ENCODE results near the gene NHLH1. TPM values are rescaled to one million over a fixed set of nuclear protein-coding genes. Genes with fewer than 3 reads are reported as not detected.

The NHLH1 gene
- total RNA-seq, 2 experiments from 2014 or later = 0.24 to 0.47 TPM

GRCh38 chr1:160416369-160416768, 49.5 kb downstream of the NHLH1 start:
- H3K27ac Mint-ChIP-seq = no peak overlapping the region
- CTCF ChIA-PET = interaction anchor here (1.4 kb wide), 1 partner anchor 18 kb away, joined by 4 read pairs; no protein-coding TSS in a partner anchor
- DNase-seq = no peak

GRCh38 chr1:160418483-160418882, 51.6 kb downstream of the NHLH1 start:
- no peak overlapping the region for H3K4me3 Mint-ChIP-seq
- H3K9me3 Mint-ChIP-seq (ENCODE audit: insufficient read depth) = no peaks in the 10 kb centered on the region
- DNase-seq (no peak), ATAC-seq (no peak)
- H3K27me3 Mint-ChIP-seq (ENCODE audit: low read depth) = peaks cover 6% of the 10 kb centered on the region
- H3K4me1 Mint-ChIP-seq (ENCODE audit: low read depth) = no peaks in the 10 kb centered on the region
- H3K36me3 Mint-ChIP-seq (ENCODE audit: low read depth) = no peaks in the 10 kb centered on the region
- ChIA-PET CTCF (interaction anchor here (0.9 kb wide), 1 partner anchor 189 kb away, joined by 4 read pairs; no protein-coding TSS in a partner anchor), POLR2A (no interaction called here)
- H3K27ac Mint-ChIP-seq = no peak overlapping the region

More at GRCh38 chr1:160416369-160416768, 49.5 kb downstream of the NHLH1 start:
- POLR2A ChIA-PET = no interaction called here
- no peak overlapping the region for H3K4me3 Mint-ChIP-seq
- H3K27me3 Mint-ChIP-seq (ENCODE audit: low read depth) = peaks cover 6% of the 10 kb centered on the region
- H3K36me3 Mint-ChIP-seq (ENCODE audit: low read depth) = no peaks in the 10 kb centered on the region
- H3K4me1 Mint-ChIP-seq (ENCODE audit: low read depth) = no peaks in the 10 kb centered on the region
- no peaks in the 10 kb centered on the region for H3K9me3 Mint-ChIP-seq (ENCODE audit: insufficient read depth)
- ATAC-seq = no peak

- H3K9me3 Mint-ChIP-seq (ENCODE audit: insufficient read depth) = no peaks in the 10 kb centered on the region
- POLR2A ChIA-PET = no interaction called here
These were observed 52.4 kb downstream of the NHLH1 start for GRCh38 chr1:160419150-160419837.

GRCh38 chr1:160419838-160420169, 52.9 kb downstream of the NHLH1 start:
- ChIA-PET POLR2A (no interaction called here), CTCF (interaction anchor here (0.5 to 1.1 kb wide), 2 partner anchors 9 to 187 kb away, joined by 3 read pairs; no protein-coding TSS in a partner anchor)
- Mint-ChIP-seq H3K27ac (no peak overlapping the region), H3K4me3 (no peak overlapping the region), H3K4me1 (ENCODE audit: low read depth) (no peaks in the 10 kb centered on the region), H3K36me3 (ENCODE audit: low read depth) (no peaks in the 10 kb centered on the region), H3K9me3 (ENCODE audit: insufficient read depth) (no peaks in the 10 kb centered on the region), H3K27me3 (ENCODE audit: low read depth) (no peaks in the 10 kb centered on the region)
- DNase-seq (no peak), ATAC-seq (no peak)

More at GRCh38 chr1:160419150-160419837, 52.4 kb downstream of the NHLH1 start:
- Mint-ChIP-seq H3K36me3 (ENCODE audit: low read depth) (no peaks in the 10 kb centered on the region), H3K4me1 (ENCODE audit: low read depth) (no peaks in the 10 kb centered on the region), H3K27ac (no peak overlapping the region), H3K27me3 (ENCODE audit: low read depth) (peaks cover 2% of the 10 kb centered on the region), H3K4me3 (no peak overlapping the region)
- DNase-seq (no peak), ATAC-seq (no peak)
- CTCF ChIA-PET = interaction anchor here (0.5 to 1.1 kb wide), 2 partner anchors 9 to 188 kb away, joined by 3 read pairs; no protein-coding TSS in a partner anchor

- ChIA-PET CTCF (interaction anchor here (0.9 to 1.1 kb wide), 2 partner anchors 186 to 253 kb away, joined by 3 to 4 read pairs; no protein-coding TSS in a partner anchor), POLR2A (no interaction called here)
- no peaks in the 10 kb centered on the region for H3K27me3 Mint-ChIP-seq (ENCODE audit: low read depth)
- DNase-seq (no peak), ATAC-seq (no peak)
- no peak overlapping the region for H3K4me3 Mint-ChIP-seq
- no peaks in the 10 kb centered on the region for H3K36me3 Mint-ChIP-seq (ENCODE audit: low read depth)
- H3K4me1 Mint-ChIP-seq (ENCODE audit: low read depth) = no peaks in the 10 kb centered on the region
- no peak overlapping the region for H3K27ac Mint-ChIP-seq
- no peaks in the 10 kb centered on the region for H3K9me3 Mint-ChIP-seq (ENCODE audit: insufficient read depth)
These were observed 54.3 kb downstream of the NHLH1 start for GRCh38 chr1:160420881-160421842.

GRCh38 chr1:160421881-160422280, 55.0 kb downstream of the NHLH1 start:
- DNase-seq (no peak), ATAC-seq (no peak)
- Mint-ChIP-seq H3K4me1 (ENCODE audit: low read depth) (no peaks in the 10 kb centered on the region), H3K9me3 (ENCODE audit: insufficient read depth) (no peaks in the 10 kb centered on the region), H3K36me3 (ENCODE audit: low read depth) (no peaks in the 10 kb centered on the region), H3K27me3 (ENCODE audit: low read depth) (no peaks in the 10 kb centered on the region), H3K27ac (no peak overlapping the region), H3K4me3 (no peak overlapping the region)
- CTCF ChIA-PET = interaction anchor here (1.4 kb wide), 1 partner anchor 185 kb away, joined by 3 read pairs; no protein-coding TSS in a partner anchor
- POLR2A ChIA-PET = no interaction called here

Other genes with a start within 250 kb of the NHLH1 start
- gene ATP1A4, start 215.5 kb upstream of the NHLH1 start, total RNA-seq = not detected
- gene CASQ1, start 176.5 kb upstream of the NHLH1 start, total RNA-seq = not detected
- 10 to 100 TPM; 27.3 to 35.2 TPM for gene PEA15, start 161.7 kb upstream of the NHLH1 start, total RNA-seq
- 10 to 100 TPM; 81.9 to 85.9 TPM for gene DCAF8, start 104.5 kb upstream of the NHLH1 start, total RNA-seq
- gene PEX19, start 81.9 kb upstream of the NHLH1 start, total RNA-seq = 10 to 100 TPM; 42.3 to 42.7 TPM
- gene COPA, start 23.8 kb upstream of the NHLH1 start, total RNA-seq = 100 to 1,000 TPM; 121 to 128 TPM
- gene NCSTN, start 23.7 kb upstream of the NHLH1 start, total RNA-seq = 10 to 100 TPM; 52.7 to 59.7 TPM
- not detected for gene VANGL2, start 33.5 kb downstream of the NHLH1 start, total RNA-seq
- gene SLAMF6, start 156.2 kb downstream of the NHLH1 start, total RNA-seq = 10 to 100 TPM; 23.9 to 24.7 TPM
- 10 to 100 TPM; 14.0 to 15.4 TPM for gene CD84, start 212.4 kb downstream of the NHLH1 start, total RNA-seq